GM12892 (cell line): ENCODE results near the gene PAFAH2.

Experiments
- POLR2A ChIP-seq: IDR thresholded peaks from 2 replicates; pipeline ENCODE4 v1.6.1; 2011; ENCODE audit warnings: low read depth, low read length, control low read depth
- POLR2AphosphoS5 ChIP-seq: IDR thresholded peaks from 2 replicates; pipeline ENCODE4 v1.6.1; 2011; ENCODE audit warnings: low read depth, low read length, control low read depth

- TF ChIP-seq POLR2A (no peak), POLR2AphosphoS5 (no peak)
Observed at GRCh38 chr1:26037904-26038303, 40.0 kb upstream of the PAFAH2 start.
